Fibroblast of mammary gland (primary cell): ENCODE results near the gene HNF1B.

Experiments
- DNase-seq: peaks from one replicate; pipeline ENCODE4 v3.0.0-alpha.2; 2010; ENCODE audit warnings: low read depth
- H3K4me3 ChIP-seq: 2 replicates; pipeline ENCODE4 v1.5.1; 2011; ENCODE audit warnings: low read depth, mild to moderate bottlenecking, low read length, moderate library complexity; ENCODE audit not compliant: control insufficient read depth
- TF ChIP-seq, protein P1 (sequence below): conservative IDR thresholded peaks from 2 replicates; pipeline ENCODE4 v1.5.1; 2011; ENCODE audit warnings: low read depth, low read length, inconsistent platforms; ENCODE audit not compliant: control insufficient read depth, insufficient read depth

The HNF1B gene

GRCh38 chr17:37659925-37660324, 84.9 kb downstream of the HNF1B start:
- DNase-seq, result no peak
- TF ChIP-seq, protein P1, sequence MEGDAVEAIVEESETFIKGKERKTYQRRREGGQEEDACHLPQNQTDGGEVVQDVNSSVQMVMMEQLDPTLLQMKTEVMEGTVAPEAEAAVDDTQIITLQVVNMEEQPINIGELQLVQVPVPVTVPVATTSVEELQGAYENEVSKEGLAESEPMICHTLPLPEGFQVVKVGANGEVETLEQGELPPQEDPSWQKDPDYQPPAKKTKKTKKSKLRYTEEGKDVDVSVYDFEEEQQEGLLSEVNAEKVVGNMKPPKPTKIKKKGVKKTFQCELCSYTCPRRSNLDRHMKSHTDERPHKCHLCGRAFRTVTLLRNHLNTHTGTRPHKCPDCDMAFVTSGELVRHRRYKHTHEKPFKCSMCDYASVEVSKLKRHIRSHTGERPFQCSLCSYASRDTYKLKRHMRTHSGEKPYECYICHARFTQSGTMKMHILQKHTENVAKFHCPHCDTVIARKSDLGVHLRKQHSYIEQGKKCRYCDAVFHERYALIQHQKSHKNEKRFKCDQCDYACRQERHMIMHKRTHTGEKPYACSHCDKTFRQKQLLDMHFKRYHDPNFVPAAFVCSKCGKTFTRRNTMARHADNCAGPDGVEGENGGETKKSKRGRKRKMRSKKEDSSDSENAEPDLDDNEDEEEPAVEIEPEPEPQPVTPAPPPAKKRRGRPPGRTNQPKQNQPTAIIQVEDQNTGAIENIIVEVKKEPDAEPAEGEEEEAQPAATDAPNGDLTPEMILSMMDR, result no peak
- H3K4me3 ChIP-seq, result no peak overlapping the region

DNA sequence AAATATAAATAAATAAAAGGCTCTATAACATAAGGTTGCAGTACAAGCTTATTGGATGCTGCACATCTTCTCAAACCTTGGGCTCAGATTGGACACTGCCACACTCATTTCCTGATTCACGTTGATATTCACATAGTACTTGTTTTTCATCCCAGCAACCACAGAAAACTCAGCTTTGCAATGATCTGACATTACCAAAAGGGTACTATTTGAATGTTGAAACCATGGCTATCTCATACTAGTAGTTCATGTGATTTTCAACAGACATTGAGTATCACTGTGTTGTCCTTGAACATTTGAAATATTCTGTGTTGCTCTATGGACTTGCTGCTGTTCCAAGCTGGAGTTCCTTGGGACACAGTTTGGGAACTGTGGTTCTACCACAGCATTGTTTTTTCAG, 87.7 kb downstream of the HNF1B start:
- TF ChIP-seq, protein P1, result no peak
- no peak overlapping the region for H3K4me3 ChIP-seq
- DNase-seq, result no peak

DNA sequence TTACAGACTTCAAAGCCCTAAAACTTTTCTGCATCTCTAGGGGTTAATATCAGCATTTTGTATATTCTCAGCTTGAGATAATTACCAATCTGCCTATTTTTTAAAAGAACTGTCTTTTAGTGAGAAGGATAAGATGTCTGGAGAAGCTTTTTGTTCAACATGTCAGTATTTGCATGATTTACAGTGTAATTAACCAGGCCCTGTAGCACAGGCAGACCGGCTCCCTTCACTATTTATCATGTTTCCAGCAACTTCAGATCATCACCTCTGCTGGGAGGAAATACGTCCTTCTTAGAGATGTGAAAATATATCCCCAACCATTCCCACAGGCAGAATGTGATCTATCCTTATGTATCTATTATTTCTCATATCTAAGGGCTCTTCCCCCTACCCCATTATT, 93.0 kb downstream of the HNF1B start:
- no peak for DNase-seq
- H3K4me3 ChIP-seq, result no peak overlapping the region
- TF ChIP-seq, protein P1, result no peak

DNA sequence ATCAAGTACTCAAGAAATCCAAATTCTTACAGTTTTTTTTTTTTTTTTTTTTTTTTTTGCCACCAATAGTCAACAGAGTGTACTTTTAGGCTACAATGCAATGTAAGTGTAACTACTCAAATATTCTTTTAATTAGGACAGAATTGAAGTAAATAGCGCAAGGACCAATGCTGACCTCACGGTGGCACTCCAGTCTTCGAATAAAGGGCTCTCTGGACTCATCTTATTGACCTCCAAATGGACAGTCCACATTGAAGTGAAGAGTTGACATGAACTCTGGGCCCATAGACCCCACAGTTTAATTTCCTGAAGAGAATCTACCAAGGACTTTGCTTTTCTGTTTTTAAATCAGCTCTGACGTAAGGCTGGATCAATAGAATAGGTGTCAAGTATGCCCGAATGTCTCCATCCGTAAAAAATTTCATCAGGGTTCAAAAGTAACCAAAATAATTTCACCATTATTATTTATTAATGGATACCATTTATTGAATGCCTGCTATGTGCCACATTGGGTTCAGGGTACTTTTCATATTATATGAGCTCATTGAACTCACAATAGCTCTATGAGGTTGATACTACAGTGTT, 94.3 kb downstream of the HNF1B start:
- no peak overlapping the region for H3K4me3 ChIP-seq
- TF ChIP-seq, protein P1, result peak; percentile 61
- peak; percentile 68 for DNase-seq

GRCh38 chr17:37648555-37648954, 96.3 kb downstream of the HNF1B start:
- H3K4me3 ChIP-seq, result no peak overlapping the region
- TF ChIP-seq, protein P1, result no peak
- DNase-seq, result peak; percentile 77

GRCh38 chr17:37647856-37648255, 97.0 kb downstream of the HNF1B start:
- TF ChIP-seq, protein P1, result no peak
- DNase-seq, result no peak
- H3K4me3 ChIP-seq, result no peak overlapping the region

GRCh38 chr17:37643869-37644268, 101.0 kb downstream of the HNF1B start:
- TF ChIP-seq, protein P1, result no peak
- DNase-seq, result no peak

More at GRCh38 chr17:37643869-37644268, 101.0 kb downstream of the HNF1B start:
- H3K4me3 ChIP-seq, result peak overlapping the region; percentile 80
